Natural killer cell (primary cell): ENCODE data around the gene ZDHHC16. TPM values are rescaled to one million over a fixed set of nuclear protein-coding genes. Genes with fewer than 3 reads are reported as not detected.

Experiments used
- ATAC-seq, 3 donors: fragments of 150-1000 bp in 2 of 3; fragments of 200-7000 bp in 1 of 3; cut with Tn5 transposase; 1 replicate in 1 of 3; 2 replicates in 2 of 3; pipeline ENCODE4 v1.10.0; 2021; ENCODE audit warnings: mild to moderate bottlenecking in 2 of 3, moderate library complexity in 2 of 3
- DNase-seq, 2 donors: peaks; one replicate each; pipeline versions ENCODE4 v3.0.0 to v3.0.0-alpha.2; 2013 to 2021; ENCODE audit warnings: mixed read lengths in 1 of 2
- H3K27ac ChIP-seq: one replicate; pipeline ENCODE4 v1.5.1; 2013; ENCODE audit warnings: mild to moderate bottlenecking, low read length
- H3K27me3 ChIP-seq: one replicate; pipeline ENCODE4 v1.6.1; 2013; ENCODE audit warnings: low read length; ENCODE audit not compliant: control insufficient read depth, insufficient read depth
- H3K36me3 ChIP-seq: one replicate; pipeline ENCODE4 v1.6.1; 2013; ENCODE audit warnings: low read length; ENCODE audit not compliant: control insufficient read depth, insufficient read depth
- H3K4me1 ChIP-seq: one replicate; pipeline ENCODE4 v1.6.1; 2013; ENCODE audit warnings: low read length; ENCODE audit not compliant: control insufficient read depth, insufficient read depth
- H3K4me3 ChIP-seq: one replicate; pipeline ENCODE4 v1.5.1; 2013; ENCODE audit warnings: low read length
- H3K9me3 ChIP-seq: one replicate; pipeline ENCODE4 v1.6.1; 2013; ENCODE audit warnings: low read length; ENCODE audit not compliant: control insufficient read depth, insufficient read depth
- H3K27ac Mint-ChIP-seq, 2 donors: one replicate each; pipeline ENCODE4 v1.8.0; 2022; ENCODE audit warnings: mild to moderate bottlenecking in 2 of 2, mixed read lengths in 2 of 2, moderate library complexity in 1 of 2
- H3K27me3 Mint-ChIP-seq, 2 donors: one replicate each; pipeline ENCODE4 v1.8.0; 2022; ENCODE audit warnings: low read depth in 2 of 2, mixed read lengths in 2 of 2
- H3K36me3 Mint-ChIP-seq: one replicate; pipeline ENCODE4 v1.8.0; 2022; ENCODE audit warnings: mixed read lengths
- H3K4me1 Mint-ChIP-seq, 2 donors: one replicate each; pipeline ENCODE4 v1.8.0; 2022; ENCODE audit warnings: mixed read lengths in 2 of 2
- H3K4me3 Mint-ChIP-seq: one replicate; pipeline ENCODE4 v1.8.0; 2022; ENCODE audit warnings: mild to moderate bottlenecking, moderate library complexity, mixed read lengths
- H3K9me3 Mint-ChIP-seq, 2 donors: one replicate each; pipeline ENCODE4 v1.8.0; 2022; ENCODE audit warnings: mixed read lengths in 2 of 2
- CTCF ChIP-seq: fragments of 200-600 bp; IDR thresholded peaks from one replicate; pipeline ENCODE4 v1.8.0; 2022; ENCODE audit warnings: antibody characterized with exemption
- WGBS: methylation state at CpG from one replicate; pipeline ENCODE4 v1.1.7; 2013; ENCODE audit warnings: missing lambda C conversion rate; ENCODE audit not compliant: insufficient coverage; 5-methylcytosine and 5-hydroxymethylcytosine counted together
- intact Hi-C: fragments of 100-400 bp; cut with micrococcal nuclease; formaldehyde crosslinking; loops from one replicate; pipeline ENCODE4 v1.14.2; 2022
- total RNA-seq, 4 donors: library from RNA; stranded (reverse); fragments of 120-200 nt in 1 of 4; gene quantifications; one replicate each; pipeline versions ENCODE4 v1.2.3 to v1.2.4, GENCODE V29; 2013 to 2022

Gene ZDHHC16
- total RNA-seq, 3 donors from 2014 or later (not counting 1 experiment from before 2014, with no cell fraction given): 11.3 to 18.7 (median 12.7) TPM

DNA sequence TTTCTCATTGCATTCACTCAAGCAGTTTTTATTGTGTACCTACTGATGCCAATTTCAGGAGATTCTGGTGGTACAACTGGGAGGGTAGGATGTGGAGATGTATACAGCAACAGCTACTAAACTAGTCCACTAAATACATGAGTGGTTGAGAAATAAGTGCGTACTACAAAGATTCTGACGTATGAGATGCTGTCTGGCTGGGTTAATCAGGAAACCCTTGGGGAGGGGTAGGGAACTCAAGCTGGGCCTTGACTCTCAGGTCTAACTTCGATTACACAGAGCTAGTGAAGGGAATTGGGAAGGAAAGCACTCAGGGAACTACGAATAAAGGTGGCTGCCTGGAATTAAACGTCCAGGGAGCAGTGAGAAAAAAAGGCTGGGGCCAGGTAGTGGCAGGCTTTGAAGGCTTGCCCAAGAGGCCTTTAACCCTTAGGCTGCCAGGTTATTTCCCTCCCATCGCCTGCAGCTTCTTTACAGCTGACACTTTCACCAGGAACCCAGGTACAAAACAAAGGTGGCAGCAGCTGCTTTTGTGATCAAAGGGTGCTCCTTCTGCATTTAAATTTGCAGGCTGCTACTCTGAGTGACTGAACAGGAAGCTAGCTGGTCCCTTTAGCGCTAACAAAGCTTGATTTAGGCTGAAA, 49.0 kb downstream of the ZDHHC16 start:
- 56% methylated on average over 7 of the region's 7 CpGs for WGBS
- no peak for TF ChIP-seq CTCF
- DNase-seq (peak in 1 of 2 donors; percentile 68), ATAC-seq (no peak)
- no peaks in the 10 kb centered on the region for H3K36me3 Mint-ChIP-seq
- H3K4me1 Mint-ChIP-seq: peaks cover 39 to 43% of the 10 kb centered on the region in 2 donors
- Histone ChIP-seq H3K9me3 (no peaks in the 10 kb centered on the region), H3K4me3 (no peak overlapping the region), H3K4me1 (peaks cover 6% of the 10 kb centered on the region), H3K27ac (no peak overlapping the region), H3K27me3 (peaks cover 5% of the 10 kb centered on the region), H3K36me3 (no peaks in the 10 kb centered on the region)
- H3K4me3 Mint-ChIP-seq: no peak overlapping the region
- intact Hi-C loops: loop anchor here (5.0 kb wide), 2 partner anchors 68 to 147 kb away; partner anchors contain the start of genes PGAM1 and PI4K2A
- no peak overlapping the region for H3K27ac Mint-ChIP-seq
- H3K27me3 Mint-ChIP-seq: peaks cover 2% of the 10 kb centered on the region in 2 donors
- no peaks in the 10 kb centered on the region for H3K9me3 Mint-ChIP-seq

DNA sequence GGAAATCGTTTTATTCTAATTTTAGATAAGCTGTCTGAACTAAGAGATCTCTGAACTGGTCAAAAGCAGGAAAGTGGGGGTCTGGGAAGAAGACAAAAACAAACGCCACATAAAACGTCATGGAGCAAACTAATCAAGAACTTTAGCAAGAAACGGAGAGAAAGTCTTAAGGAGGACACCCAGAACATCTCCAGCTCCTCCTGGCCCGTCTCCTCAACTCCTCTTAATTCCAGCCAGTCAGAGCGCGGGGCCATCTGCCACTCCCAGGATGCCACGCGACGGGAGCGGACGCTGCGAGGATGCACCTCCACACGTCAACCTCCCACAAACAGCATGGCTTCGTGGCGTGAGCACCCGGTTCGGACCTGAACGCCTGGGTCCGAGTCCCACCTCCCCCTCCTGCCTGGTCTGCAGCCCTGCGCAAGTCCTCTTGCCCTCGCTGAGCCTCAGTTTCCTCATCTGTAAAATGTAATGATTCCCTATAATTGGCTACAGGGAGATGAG, 51.6 kb downstream of the ZDHHC16 start:
- Histone ChIP-seq H3K4me3 (peak overlapping the region; percentile 83), H3K27ac (peak overlapping the region; percentile 72), H3K4me1 (peaks cover 7% of the 10 kb centered on the region), H3K27me3 (peaks cover 12% of the 10 kb centered on the region), H3K9me3 (no peaks in the 10 kb centered on the region), H3K36me3 (no peaks in the 10 kb centered on the region)
- peaks cover 20 to 23% of the 10 kb centered on the region in 2 donors for H3K27me3 Mint-ChIP-seq
- DNase-seq: peak; percentile 39 to 80
- no peaks in the 10 kb centered on the region for H3K9me3 Mint-ChIP-seq
- no peak for ATAC-seq
- no peaks in the 10 kb centered on the region for H3K36me3 Mint-ChIP-seq
- peak overlapping the region; percentile 91 to 98 for H3K27ac Mint-ChIP-seq
- under 1% methylated on average over 22 of the region's 22 CpGs for WGBS
- H3K4me3 Mint-ChIP-seq: peak overlapping the region; percentile 98
- H3K4me1 Mint-ChIP-seq: peaks cover 33 to 38% of the 10 kb centered on the region in 2 donors
- intact Hi-C loops: loop anchor here (1.0 to 5.0 kb wide), 4 partner anchors 70 to 205 kb away; partner anchors contain the start of genes ARHGAP19, PGAM1, PI4K2A and RRP12
- no peak for TF ChIP-seq CTCF

DNA sequence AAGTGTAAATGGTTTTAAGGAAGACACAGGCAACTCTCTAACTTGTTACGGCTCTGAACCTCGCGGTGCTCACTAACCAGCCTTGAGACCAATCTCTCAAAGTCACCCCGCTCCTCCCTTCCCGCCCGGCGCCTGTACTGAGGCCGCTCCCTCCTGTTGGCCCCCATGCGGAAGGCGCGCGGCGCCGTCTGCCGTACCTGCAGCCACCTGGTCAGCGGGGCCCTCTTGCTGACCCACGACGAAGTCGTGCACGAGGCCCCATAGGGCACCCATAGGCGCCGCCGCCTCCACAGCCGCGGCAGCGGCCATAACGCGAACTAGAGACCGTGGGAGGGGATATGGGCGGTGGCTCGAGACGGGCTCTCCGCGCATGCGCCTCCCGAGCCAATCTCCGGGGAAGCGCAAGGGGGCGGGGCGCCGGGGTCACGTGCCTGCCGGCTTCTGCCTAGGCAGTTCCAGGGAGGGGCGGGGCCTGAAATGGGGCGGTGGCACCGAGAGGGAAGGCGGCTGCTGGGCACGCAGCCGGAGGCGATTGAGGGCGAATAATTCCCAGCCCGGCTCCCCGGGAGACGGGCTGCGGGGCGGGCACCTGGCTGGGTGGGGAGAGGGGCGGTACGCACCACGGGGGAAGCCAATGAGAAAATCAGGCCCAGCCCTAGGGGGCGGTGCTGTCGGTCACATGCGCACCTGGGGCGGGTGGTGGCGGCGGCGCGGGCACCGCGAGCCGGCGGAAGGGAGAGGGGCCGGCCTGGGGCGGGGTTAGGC, 52.3 kb downstream of the ZDHHC16 start, which contains the start of gene MMS19:
TSS of gene MMS19 (minus strand) at position 347 of the 765 bp plus-strand sequence. CDS start at position 309, 38 bp downstream.
- ATAC-seq: peak; percentile 87 to 95 (median 89)
- DNase-seq: peak; percentile 99 to 100
- no peaks in the 10 kb centered on the region for H3K36me3 Mint-ChIP-seq
- Histone ChIP-seq H3K9me3 (no peaks in the 10 kb centered on the region), H3K36me3 (no peaks in the 10 kb centered on the region), H3K4me1 (peaks cover 7% of the 10 kb centered on the region), H3K27me3 (peaks cover 12% of the 10 kb centered on the region), H3K27ac (peak within 1 kb of the TSS; percentile 72), H3K4me3 (peak within 1 kb of the TSS; percentile 83)
- peak within 1 kb of the TSS; percentile 98 for H3K4me3 Mint-ChIP-seq
- whole genome bisulfite sequencing: under 1% methylated on average over 73 of the region's 73 CpGs
- H3K9me3 Mint-ChIP-seq: no peaks in the 10 kb centered on the region
- peaks cover 33 to 38% of the 10 kb centered on the region in 2 donors for H3K4me1 Mint-ChIP-seq
- peak within 1 kb of the TSS; percentile 91 to 98 for H3K27ac Mint-ChIP-seq
- no peak for TF ChIP-seq CTCF
- H3K27me3 Mint-ChIP-seq: peaks cover 23 to 24% of the 10 kb centered on the region in 2 donors
- intact Hi-C loops: loop anchor here (1.0 to 5.0 kb wide), 4 partner anchors 71 to 206 kb away; partner anchors contain the start of genes ARHGAP19, PGAM1, PI4K2A and RRP12
